ENCODE results near the gene LYZL6. TPM values are rescaled to one million over a fixed set of nuclear protein-coding genes. Genes with fewer than 3 reads are reported as not detected.

The LYZL6 gene
- total RNA-seq, 1 donor, result not detected

DNA sequence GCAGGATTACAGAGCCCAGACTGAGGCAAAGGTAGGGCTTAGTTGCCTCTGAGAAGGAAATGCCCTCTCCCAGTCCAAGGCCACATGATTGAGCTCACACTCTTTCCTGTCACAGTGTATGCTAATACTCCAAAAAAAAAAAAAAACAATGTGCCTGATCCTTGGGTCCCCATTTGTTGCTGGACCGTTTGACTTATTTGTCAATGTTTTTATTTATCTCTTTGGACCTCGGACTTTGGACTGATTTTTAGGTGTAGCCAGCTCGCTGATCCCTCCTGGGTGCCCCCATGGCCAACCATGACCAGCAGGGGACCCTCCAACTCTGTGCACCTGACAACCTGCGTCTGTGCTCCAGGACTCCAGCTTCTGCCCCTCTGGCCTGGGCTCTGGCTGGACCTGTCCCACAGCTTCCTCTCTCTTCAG, 38.4 kb upstream of the LYZL6 start:
- TF ChIP-seq CTCF (IDR thresholded peaks at IDR 0.05; ENCODE audit: insufficient read depth, low read depth, low read length), result no peak
- no peak overlapping the region for H3K4me3 ChIP-seq (ENCODE audit: low read depth, low read length)
- no peak for DNase-seq (ENCODE audit: low read depth)

DNA sequence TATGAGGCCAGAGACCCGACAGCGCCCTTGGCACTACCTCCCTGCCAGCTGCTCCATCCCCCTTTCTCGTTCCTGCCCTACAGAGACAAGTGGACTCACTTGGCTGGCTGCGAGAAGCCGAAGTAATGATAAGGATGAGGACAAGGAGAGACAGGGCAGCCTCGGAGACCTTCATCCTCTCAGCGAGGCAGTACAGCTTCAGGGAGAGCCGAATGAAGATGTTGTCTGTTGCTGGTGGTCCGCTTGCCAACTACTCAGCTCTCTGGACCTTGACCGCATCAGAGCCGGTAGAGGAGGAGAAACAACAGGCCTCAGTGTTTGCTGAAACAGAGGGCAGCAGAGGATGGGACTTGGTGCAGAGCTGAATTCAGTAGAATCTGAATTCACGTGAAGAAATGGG, 37.7 kb upstream of the LYZL6 start, which contains the start of gene CCL16:
CCL16 (minus strand) TSS at position 252 of the 400 bp plus-strand sequence; CDS start at position 175, 77 bp downstream.
- DNase-seq (ENCODE audit: low read depth), result no peak
- no peak for TF ChIP-seq CTCF (IDR thresholded peaks at IDR 0.05; ENCODE audit: insufficient read depth, low read depth, low read length)
- no peak within 1 kb of the TSS for H3K4me3 ChIP-seq (ENCODE audit: low read depth, low read length)

DNA sequence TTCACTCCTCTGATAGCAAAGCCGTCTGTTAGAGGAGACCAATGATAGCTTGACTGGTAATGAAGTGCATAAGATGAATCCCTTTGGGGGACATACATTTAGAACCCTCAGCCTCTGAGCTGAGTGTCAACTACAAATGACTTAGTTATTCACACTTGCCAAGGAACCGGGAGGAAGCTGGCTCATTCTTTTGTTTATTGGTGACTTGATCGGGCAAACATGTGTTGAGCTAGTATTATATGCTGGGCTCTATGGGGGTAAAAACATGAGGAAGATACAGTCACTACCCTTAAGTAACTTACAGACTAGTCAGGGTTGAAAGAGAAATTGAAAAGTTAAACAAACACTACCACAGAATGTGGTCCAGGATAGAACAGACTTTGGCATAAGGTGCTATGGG, 34.8 kb upstream of the LYZL6 start:
- DNase-seq (ENCODE audit: low read depth), result no peak
- TF ChIP-seq CTCF (IDR thresholded peaks at IDR 0.05; ENCODE audit: insufficient read depth, low read depth, low read length), result no peak
- no peak overlapping the region for H3K4me3 ChIP-seq (ENCODE audit: low read depth, low read length)

GRCh38 chr17:35977509-35977908, 34.0 kb upstream of the LYZL6 start:
- no peak for TF ChIP-seq CTCF (IDR thresholded peaks at IDR 0.05; ENCODE audit: insufficient read depth, low read depth, low read length)
- no peak overlapping the region for H3K4me3 ChIP-seq (ENCODE audit: low read depth, low read length)
- no peak for DNase-seq (ENCODE audit: low read depth)

- no peak for DNase-seq (ENCODE audit: low read depth)
- H3K4me3 ChIP-seq (ENCODE audit: low read depth, low read length), result no peak overlapping the region
- TF ChIP-seq CTCF (IDR thresholded peaks at IDR 0.05; ENCODE audit: insufficient read depth, low read depth, low read length), result no peak
Measured at GRCh38 chr17:35973333-35974260, 30.1 kb upstream of the LYZL6 start.

- TF ChIP-seq CTCF (IDR thresholded peaks at IDR 0.05; ENCODE audit: insufficient read depth, low read depth, low read length), result no peak
- no peak for DNase-seq (ENCODE audit: low read depth)
- no peak overlapping the region for H3K4me3 ChIP-seq (ENCODE audit: low read depth, low read length)
Measured at GRCh38 chr17:35972945-35973332, 29.4 kb upstream of the LYZL6 start.

Data from fibroblast of villous mesenchyme (primary cell).